HepG2 (cell line): ENCODE results near the gene PSMD1. TPM values are rescaled to one million over a fixed set of nuclear protein-coding genes. Genes with fewer than 3 reads are reported as not detected.

Experiments used
- ATAC-seq: fragments of 200-7000 bp; cut with Tn5 transposase; 3 replicates; pipeline ENCODE4 v1.9.1; 2020; ENCODE audit warnings: mild to moderate bottlenecking, moderate library complexity
- BruUV-seq: library from RNA; stranded (reverse); fragments of 400-500 nt; replicated peaks from 2 replicates; lab custom pipeline; 2021; lab: Mats Ljungman, UMichigan
- CTCF ChIA-PET: fragments of 300-600 bp; formaldehyde crosslinking; extraction: SDS; loops from one replicate; lab custom pipeline; 2021; ENCODE audit warnings: low total read pairs, inconsistent platforms, low intra/inter-chr PET ratio; lab: Yijun Ruan, JAX
- POLR2A ChIA-PET: fragments of 350-600 bp; sonication (Branson Sonifier 250); formaldehyde crosslinking; loops from one replicate; lab custom pipeline; 2020; ENCODE audit warnings: antibody characterized with exemption, inconsistent platforms; lab: Yijun Ruan, JAX
- DNase-seq: peaks from one replicate; pipeline ENCODE4 v3.0.0-alpha.2; 2015; ENCODE audit warnings: low spot score
- FAIRE-seq: peaks from 3 replicates; lab custom pipeline; 2011; peaks lifted over from hg19 to GRCh38; lab: Jason Lieb, UNC
- H2AFZ ChIP-seq: one replicate; pipeline ENCODE4 v1.6.1; 2011; ENCODE audit warnings: low read length, inconsistent platforms
- H3K27ac ChIP-seq: fragments of 300-600 bp; 3 replicates; pipeline ENCODE4 v1.8.0; 2011; ENCODE audit warnings: mixed run types, mild to moderate bottlenecking, mixed read lengths, low read length, inconsistent platforms; ENCODE audit not compliant: insufficient read depth; ENCODE audit errors: extremely low read length
- H3K27me3 ChIP-seq, 2 experiments: fragments of 200-600 bp in 1 of 2; 2 replicates in 1 of 2; 3 replicates in 1 of 2; pipeline versions ENCODE4 v1.6.0 to v1.8.0; 2011; ENCODE audit warnings: low read length in 2 of 2, mild to moderate bottlenecking in 2 of 2, moderate library complexity in 2 of 2, inconsistent platforms in 1 of 2; ENCODE audit not compliant: insufficient read depth in 2 of 2, control insufficient read depth in 1 of 2
- H3K36me3 ChIP-seq, 2 experiments: fragments of 200-600 bp in 1 of 2; replicated peaks in 1 of 2; 2 replicates in 1 of 2; 3 replicates in 1 of 2; pipeline versions ENCODE4 v1.5.1 to v1.8.0; 2011; ENCODE audit warnings: low read length in 2 of 2, inconsistent platforms in 1 of 2; ENCODE audit not compliant: insufficient read depth in 2 of 2, control insufficient read depth in 1 of 2
- H3K4me1 ChIP-seq: 2 replicates; pipeline ENCODE4 v1.5.1; 2012; ENCODE audit warnings: low read length, inconsistent platforms; ENCODE audit not compliant: insufficient read depth
- H3K4me2 ChIP-seq: 2 replicates; pipeline ENCODE4 v1.6.0; 2011; ENCODE audit warnings: low read depth, low read length, inconsistent platforms
- H3K4me3 ChIP-seq, 3 experiments: fragments of 200-600 bp in 1 of 3; sonication (generic), shearing (Covaris generic) in 1 of 3; replicated peaks in 1 of 3; 2 replicates each; pipeline ENCODE4 v1.5.1; 2011 to 2016; ENCODE audit warnings: low read length in 3 of 3, inconsistent platforms in 2 of 3, low read depth in 2 of 3, mild to moderate bottlenecking in 2 of 3, control low read depth in 1 of 3, mixed read lengths in 1 of 3; ENCODE audit not compliant: insufficient read depth in 1 of 3
- H3K79me2 ChIP-seq: one replicate; pipeline ENCODE4 v1.6.1; 2011; ENCODE audit warnings: low read length, inconsistent platforms; ENCODE audit not compliant: insufficient read depth
- H3K9ac ChIP-seq: 2 replicates; pipeline ENCODE4 v1.6.0; 2011; ENCODE audit warnings: mild to moderate bottlenecking, low read depth, low read length, inconsistent platforms; ENCODE audit not compliant: insufficient read depth
- H3K9me3 ChIP-seq: 2 replicates; pipeline ENCODE4 v1.5.1; 2012; ENCODE audit warnings: mild to moderate bottlenecking, low read length
- H4K20me1 ChIP-seq: 2 replicates; pipeline ENCODE4 v1.6.0; 2011; ENCODE audit warnings: inconsistent platforms, mild to moderate bottlenecking, low read length, moderate library complexity; ENCODE audit not compliant: insufficient read depth
- AKAP8 ChIP-seq: sonication (generic); formaldehyde crosslinking; IDR thresholded peaks from 2 replicates; pipeline ENCODE4 v1.5.1; 2020; ENCODE audit warnings: mild to moderate bottlenecking, missing genetic modification reagents
- BHLHE40 ChIP-seq: IDR thresholded peaks from 2 replicates; pipeline ENCODE4 v1.6.1; 2011; ENCODE audit warnings: low read length, improper control_type of control experiment
- HDAC2 ChIP-seq: sonication (generic); formaldehyde crosslinking; IDR thresholded peaks from 2 replicates; pipeline ENCODE4 v1.4.0; 2020; ENCODE audit warnings: missing genetic modification reagents
- HOXA3 ChIP-seq: sonication (generic); formaldehyde crosslinking; IDR thresholded peaks from 2 replicates; pipeline ENCODE4 v1.5.0; 2020; ENCODE audit warnings: missing genetic modification reagents
- PAX8 ChIP-seq: sonication (generic); formaldehyde crosslinking; IDR thresholded peaks from 2 replicates; pipeline ENCODE4 v1.8.0; 2022; ENCODE audit warnings: mild to moderate bottlenecking, missing genetic modification reagents, borderline replicate concordance
- SAP130 ChIP-seq: IDR thresholded peaks from 2 replicates; pipeline ENCODE4 v1.6.1; 2016; ENCODE audit warnings: low read depth
- SOX5 ChIP-seq: IDR thresholded peaks from 2 replicates; pipeline ENCODE4 v1.6.1; 2016; ENCODE audit warnings: borderline replicate concordance
- THRA ChIP-seq: sonication (generic); formaldehyde crosslinking; IDR thresholded peaks from 2 replicates; pipeline ENCODE4 v1.4.0; 2020; ENCODE audit warnings: missing genetic modification reagents, borderline replicate concordance
- TRIM24 ChIP-seq: sonication (generic); formaldehyde crosslinking; IDR thresholded peaks from 2 replicates; pipeline ENCODE4 v1.8.0; 2022; ENCODE audit warnings: mild to moderate bottlenecking, missing genetic modification reagents
- ZBTB43 ChIP-seq: sonication (generic); formaldehyde crosslinking; conservative IDR thresholded peaks from 2 replicates; pipeline ENCODE4 v1.4.0; 2020; ENCODE audit warnings: missing genetic modification reagents
- ZC3H13 ChIP-seq: sonication (generic); formaldehyde crosslinking; IDR thresholded peaks from 2 replicates; pipeline ENCODE4 v1.8.1; 2023; ENCODE audit warnings: mild to moderate bottlenecking, missing genetic modification reagents, moderate library complexity
- ZFP36L2 ChIP-seq: sonication (generic); formaldehyde crosslinking; IDR thresholded peaks from 2 replicates; pipeline ENCODE4 v1.4.0; 2020; ENCODE audit warnings: missing genetic modification reagents
- ZFX ChIP-seq: sonication (generic); formaldehyde crosslinking; IDR thresholded peaks from 2 replicates; pipeline ENCODE4 v1.4.0; 2020; ENCODE audit warnings: mild to moderate bottlenecking, low read depth, missing genetic modification reagents, moderate library complexity
- ZKSCAN1 ChIP-seq: fragments of 150-350 bp; IDR thresholded peaks from 2 replicates; pipeline ENCODE4 v1.6.1; 2014; ENCODE audit warnings: low read length
- ZNF12 ChIP-seq: sonication (generic); formaldehyde crosslinking; IDR thresholded peaks from 2 replicates; pipeline ENCODE4 v1.5.0; 2020; ENCODE audit warnings: missing genetic modification reagents
- ZNF687 ChIP-seq: sonication (generic); formaldehyde crosslinking; IDR thresholded peaks from 2 replicates; pipeline ENCODE4 v1.5.1; 2020; ENCODE audit warnings: mild to moderate bottlenecking, missing genetic modification reagents, moderate library complexity
- ZSCAN5A ChIP-seq: sonication (generic); formaldehyde crosslinking; IDR thresholded peaks from 2 replicates; pipeline ENCODE4 v1.8.0; 2022; ENCODE audit warnings: mild to moderate bottlenecking, missing genetic modification reagents, borderline replicate concordance
- WGBS: methylation state at CpG from one replicate; pipeline ENCODE4 v1.1.6; 2017; ENCODE audit warnings: low lambda C conversion rate; 5-methylcytosine and 5-hydroxymethylcytosine counted together
- in situ Hi-C: cut with HindIII; loops from 2 replicates; pipeline ENCODE4 v1.10.0; 2017; ENCODE audit warnings: low pct_unique_long_range_greater_than_20kb; ENCODE audit not compliant: extremely low pct_ligation_motif_present
- intact Hi-C: fragments of 100-400 bp; cut with micrococcal nuclease; formaldehyde crosslinking; loops from one replicate; pipeline ENCODE4 v1.10.0; 2022; ENCODE audit not compliant: unreplicated experiment
- polyA plus RNA-seq, 8 experiments: library from polyadenylated mRNA; depleted of rRNA in 3 of 8; stranded (reverse) in 7 of 8; unstranded in 1 of 8; fragments of >200 nt; fragmentation: Illumina TruSeq in 4 of 8; extraction: Trizol in 4 of 8; gene quantifications; 2 replicates each; pipeline versions ENCODE4 v1.2.1 to v1.2.3, GENCODE V29; 2011 to 2016; ENCODE audit warnings: low read depth in 4 of 8, missing spikeins in 1 of 8, mixed read lengths in 1 of 8; ENCODE audit not compliant: insufficient read depth in 1 of 8
- total RNA-seq, 5 experiments: library from RNA; depleted of rRNA; stranded (reverse); fragments of >200 nt; fragmentation: Illumina TruSeq; extraction: Trizol; gene quantifications; 2 replicates each; pipeline ENCODE4 v1.2.3, GENCODE V29; 2016; ENCODE audit warnings: low read depth in 1 of 5

PSMD1 gene
- total and polyA plus RNA-seq, 2 of the 13 experiments (the other 11 are each of a cell fraction or from before 2014, with no cell fraction given), result 136 to 191 TPM

GRCh38 chr2:231213931-231214642 lies 157.4 kb downstream of the PSMD1 start:
- H3K4me1 ChIP-seq, result peaks cover 26% of the 10 kb centered on the region
- no TSS peak for BruUV-seq
- no peaks in the 10 kb centered on the region for H4K20me1 ChIP-seq
- peak overlapping the region; percentile 56 for H3K27ac ChIP-seq
- ATAC-seq (peak; percentile 97), FAIRE-seq (peak; percentile 79), DNase-seq (peak; percentile 63)
- ChIA-PET CTCF (no interaction called here), POLR2A (interaction anchor here (2.0 kb wide), 1 partner anchor 250 kb away, joined by 5 read pairs; the partner anchor contains the start of gene NCL)
- H2AFZ ChIP-seq, result no peak overlapping the region
- no peaks in the 10 kb centered on the region for H3K27me3 ChIP-seq
- H3K79me2 ChIP-seq, result no peaks in the 10 kb centered on the region
- H3K4me3 ChIP-seq, result no peak overlapping the region
- H3K4me2 ChIP-seq, result peak overlapping the region; percentile 43
- in situ Hi-C loops, result no loop called here
- intact Hi-C loops, result no loop called here
- peaks cover 0 to 1% of the 10 kb centered on the region in 2 experiments; a peak in 3 of 5 replicates for H3K36me3 ChIP-seq
- H3K9ac ChIP-seq, result no peak overlapping the region
- H3K9me3 ChIP-seq, result no peaks in the 10 kb centered on the region
- WGBS, result 39% methylated on average over 6 of the region's 6 CpGs
- TF ChIP-seq AKAP8 (CRISPR knock-in tag) (no peak), SAP130 (CRISPR knock-in tag) (no peak; the same call in 1 of the 2 replicates), ZFP36L2 (no peak), ZKSCAN1 (peak; percentile 39; the same call in 1 of the 2 replicates), ZFX (peak; percentile 50), SOX5 (CRISPR knock-in tag) (peak; percentile 31; the same call in 1 of the 2 replicates), ZBTB43 (CRISPR knock-in tag) (no peak), THRA (CRISPR knock-in tag) (no peak), HDAC2 (no peak), ZC3H13 (CRISPR knock-in tag) (no peak), ZNF687 (peak; percentile 64), BHLHE40 (no peak), TRIM24 (CRISPR knock-in tag) (no peak), ZSCAN5A (CRISPR knock-in tag) (no peak; the same call in 1 of the 2 replicates), ZNF12 (CRISPR knock-in tag) (no peak), HOXA3 (CRISPR knock-in tag) (0 out of 2 replicates have a peak, but pooled peaks have one; percentile 37), PAX8 (no peak)
